ENCODE data around the gene SYPL1.

SYPL1 gene

DNA sequence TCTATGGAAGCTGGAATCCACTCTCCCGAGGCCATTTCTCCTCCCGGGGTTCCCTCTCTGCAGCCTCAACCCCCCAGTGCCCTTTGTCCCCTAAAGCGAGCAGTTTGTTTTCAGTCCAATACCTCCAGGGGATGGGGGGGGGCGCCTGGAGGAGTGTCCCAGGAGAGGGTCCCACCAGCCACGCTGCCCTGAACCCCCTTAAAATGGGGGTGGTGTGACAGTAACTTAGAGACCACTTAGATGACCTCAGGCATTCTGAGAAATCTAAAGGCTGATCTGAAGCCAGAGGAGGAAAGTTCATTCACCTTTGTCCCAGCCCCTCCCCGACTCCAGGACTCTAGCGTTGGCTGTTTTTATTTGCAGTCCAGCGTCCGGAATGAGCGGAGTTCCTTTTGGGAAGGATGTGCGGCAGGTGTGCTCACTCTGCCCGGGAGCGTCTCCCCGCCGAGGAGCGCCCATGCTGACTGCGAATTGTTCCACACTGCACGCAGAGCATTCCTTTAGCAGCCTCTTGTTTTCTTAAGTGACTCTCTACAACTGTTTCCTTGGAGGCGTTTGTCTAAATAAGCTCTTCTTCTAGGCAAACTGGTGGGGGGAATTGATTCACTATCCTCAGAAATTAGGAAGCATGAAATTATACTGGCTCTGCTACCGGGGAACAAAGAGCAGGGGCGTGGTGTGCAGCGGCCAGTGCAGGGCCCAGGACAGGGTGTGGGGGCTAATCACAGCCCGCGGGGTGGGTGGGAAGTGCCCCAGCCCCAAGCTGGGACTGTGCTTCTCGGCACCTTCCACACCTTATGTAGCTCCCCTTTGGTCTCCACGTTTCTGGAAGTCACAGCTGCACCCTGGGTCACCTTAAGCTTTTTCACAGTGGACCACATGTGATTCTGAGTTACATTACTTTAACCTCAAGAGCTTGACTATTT lies 46.3 kb downstream of the SYPL1 start:
- DNase-seq (ENCODE audit: low read depth): no peak

DNA sequence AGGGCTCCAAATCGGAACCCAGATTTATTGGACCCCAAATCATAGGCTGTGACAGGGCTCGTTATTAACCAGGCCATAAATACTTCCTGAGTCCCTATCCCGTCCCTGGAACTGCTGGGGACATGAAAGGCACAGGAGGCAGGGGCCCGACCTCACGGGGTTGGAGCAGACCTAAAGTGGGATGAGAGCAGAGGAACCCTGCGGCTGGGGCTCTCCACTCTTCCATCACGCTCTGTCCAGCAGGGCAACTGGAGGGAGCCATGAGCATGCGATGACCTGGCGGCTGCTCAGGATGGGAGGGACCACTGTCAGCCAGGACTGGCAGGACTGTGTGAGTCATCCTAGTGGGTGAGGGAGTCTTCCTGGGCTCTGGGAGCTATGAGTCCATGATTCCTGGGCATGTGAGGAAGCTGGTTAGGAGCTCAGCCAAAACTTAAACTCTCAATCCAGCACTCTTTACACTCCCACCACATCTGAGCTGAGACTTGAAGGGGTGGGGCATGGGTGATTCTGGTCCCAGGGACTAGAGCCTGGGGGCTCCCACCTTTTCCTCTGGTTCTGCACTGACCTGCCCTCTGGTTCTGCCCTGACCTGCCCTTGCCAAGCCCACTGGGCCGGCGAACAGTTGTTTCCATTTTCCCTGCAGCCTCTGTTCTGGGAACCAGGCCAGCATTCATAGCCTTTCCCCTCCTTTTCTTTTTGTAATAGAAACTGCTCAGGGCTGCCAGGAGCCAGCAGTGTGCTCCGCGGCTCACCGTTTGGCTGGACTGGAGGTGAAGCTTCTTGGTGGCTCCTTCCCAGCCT lies 47.1 kb downstream of the SYPL1 start:
- DNase-seq (ENCODE audit: low read depth): no peak

DNA sequence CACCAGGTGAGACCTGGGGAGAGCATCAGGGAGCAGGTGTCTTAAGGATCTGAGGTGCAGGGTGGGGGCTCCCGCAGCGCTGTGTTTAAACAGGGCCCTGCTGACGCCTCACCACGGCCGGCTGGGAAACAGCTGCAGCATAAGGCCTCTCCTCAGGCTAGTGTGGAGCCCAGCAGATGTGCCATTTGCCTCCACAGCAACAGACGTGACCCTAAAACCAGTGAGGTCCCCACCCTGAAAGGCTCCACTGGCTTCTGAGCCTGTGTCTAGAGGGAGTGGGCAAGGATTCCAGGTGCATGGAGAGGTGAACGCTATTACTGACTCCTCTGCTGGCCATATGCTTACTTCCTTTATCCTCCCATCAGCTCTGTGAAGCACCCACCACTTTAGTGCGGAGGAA lies 47.8 kb downstream of the SYPL1 start:
- no peak for DNase-seq (ENCODE audit: low read depth)

- DNase-seq (ENCODE audit: low read depth): no peak
Measured at GRCh38 chr7:106063692-106064091, 48.4 kb downstream of the SYPL1 start.

GRCh38 chr7:106063024-106063423 lies 49.1 kb downstream of the SYPL1 start:
- no peak for DNase-seq (ENCODE audit: low read depth)

GRCh38 chr7:106062521-106062931 lies 49.6 kb downstream of the SYPL1 start:
- DNase-seq (ENCODE audit: low read depth): no peak

- no peak for DNase-seq (ENCODE audit: low read depth)
Measured at GRCh38 chr7:106062006-106062405, 50.1 kb downstream of the SYPL1 start.

- DNase-seq (ENCODE audit: low read depth): no peak
Measured at GRCh38 chr7:106061301-106061979, 50.7 kb downstream of the SYPL1 start.

- no peak for DNase-seq (ENCODE audit: low read depth)
Measured at GRCh38 chr7:106060394-106060920, 51.7 kb downstream of the SYPL1 start.

DNA sequence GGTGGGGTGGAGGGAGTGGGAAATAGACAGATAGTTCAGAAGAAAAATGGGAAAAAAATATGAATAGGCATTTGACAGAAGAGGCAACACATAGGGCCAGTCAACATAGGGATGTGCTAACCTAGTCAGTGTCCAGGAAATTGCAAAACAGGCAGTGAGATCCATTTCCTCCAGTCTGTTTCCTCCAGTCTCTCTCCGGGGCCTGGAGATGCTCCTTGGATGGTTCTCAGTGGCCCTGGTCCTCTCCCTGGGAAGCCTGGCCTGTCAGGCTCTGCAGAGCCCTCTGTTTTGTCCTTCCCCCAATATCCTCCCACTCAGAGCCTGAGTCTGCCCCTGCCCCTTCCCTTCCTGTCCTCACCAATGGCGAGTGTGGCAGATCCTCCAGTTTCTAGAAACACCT lies 52.6 kb downstream of the SYPL1 start:
- no peak for DNase-seq (ENCODE audit: low read depth)

GRCh38 chr7:106058928-106059324 lies 53.2 kb downstream of the SYPL1 start:
- no peak for DNase-seq (ENCODE audit: low read depth)

DNA sequence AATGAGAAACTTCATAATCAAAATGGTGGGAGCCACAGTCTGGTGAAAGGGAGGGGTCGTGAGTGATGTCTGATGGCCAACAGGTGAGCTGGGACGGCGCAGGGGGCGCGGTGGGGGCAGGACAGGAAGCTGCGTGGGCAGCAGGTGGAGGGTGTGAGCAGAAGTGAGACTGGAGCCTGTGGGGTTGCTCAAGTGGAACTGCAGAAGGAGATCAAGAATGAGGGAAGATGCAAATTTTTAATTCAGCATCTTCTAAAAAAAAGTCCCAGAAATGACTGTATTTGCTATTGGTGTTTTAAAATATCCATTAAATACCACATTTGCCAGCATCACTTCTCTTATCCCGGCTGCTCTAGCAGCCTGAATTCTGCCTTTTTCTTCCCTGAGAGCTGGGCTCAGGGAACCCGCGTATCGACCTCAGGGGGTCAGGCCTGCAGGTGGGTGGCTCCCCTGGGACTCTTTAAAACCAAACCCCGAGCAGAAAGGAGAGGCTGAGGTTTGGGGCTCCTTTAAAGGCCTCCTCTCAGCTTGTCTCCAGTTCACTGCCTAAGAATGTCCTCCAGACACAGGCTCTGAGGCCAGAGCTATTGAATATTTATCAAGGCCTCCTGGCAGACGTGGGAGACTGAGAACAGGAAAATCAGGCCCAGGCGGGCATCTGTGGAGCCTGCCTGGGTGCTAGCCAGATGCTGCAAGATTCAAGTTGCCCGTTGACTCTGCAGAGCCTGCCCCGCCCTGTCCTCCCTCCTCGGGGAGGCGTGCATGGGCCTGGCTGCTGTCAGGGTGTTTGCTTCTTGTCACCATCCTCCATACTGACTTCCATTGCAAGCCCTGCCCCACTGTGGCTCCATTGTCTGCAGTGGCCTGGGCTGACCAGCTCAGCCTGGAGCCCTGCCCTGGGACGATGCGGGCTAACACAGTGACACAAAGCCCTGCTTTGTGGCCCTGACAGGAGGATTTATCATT lies 53.9 kb downstream of the SYPL1 start:
- DNase-seq (ENCODE audit: low read depth): no peak

GRCh38 chr7:106057204-106057961 lies 54.7 kb downstream of the SYPL1 start:
- DNase-seq (ENCODE audit: low read depth): no peak

DNA sequence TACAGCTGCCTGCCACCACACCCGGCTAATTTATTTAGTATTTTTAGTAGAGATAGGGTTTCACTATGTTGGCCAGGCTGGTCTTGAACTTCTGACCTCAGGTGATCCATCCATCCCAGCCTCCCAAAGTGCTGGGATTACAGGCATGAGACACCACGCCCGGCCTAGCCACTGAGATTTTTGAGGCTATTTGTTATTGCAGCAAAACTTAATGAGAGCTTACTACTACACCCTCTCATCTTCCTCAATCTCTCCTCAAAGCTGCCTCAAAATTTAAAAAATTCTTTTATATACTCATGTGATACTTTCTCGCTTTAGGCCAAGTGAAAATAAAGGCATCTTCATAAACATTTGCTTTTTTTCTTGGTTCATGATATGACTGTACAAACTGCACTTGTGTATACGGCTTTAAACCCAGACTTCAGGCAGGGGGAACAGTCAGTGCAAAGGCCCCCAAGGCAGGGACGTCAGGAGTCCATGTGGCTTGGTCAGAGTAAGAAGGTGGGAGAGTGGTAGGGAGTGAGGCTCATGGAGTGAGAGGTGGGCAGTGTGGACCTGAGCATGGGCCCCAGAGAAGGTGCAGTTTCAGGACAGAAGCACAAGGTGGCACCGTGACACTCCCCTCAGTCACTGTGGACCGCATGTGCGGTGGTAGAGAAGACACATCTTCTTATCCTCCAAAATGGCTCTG lies 55.5 kb downstream of the SYPL1 start:
- no peak for DNase-seq (ENCODE audit: low read depth)

GRCh38 chr7:106054971-106055532 lies 57.1 kb downstream of the SYPL1 start:
- DNase-seq (ENCODE audit: low read depth): no peak

DNA sequence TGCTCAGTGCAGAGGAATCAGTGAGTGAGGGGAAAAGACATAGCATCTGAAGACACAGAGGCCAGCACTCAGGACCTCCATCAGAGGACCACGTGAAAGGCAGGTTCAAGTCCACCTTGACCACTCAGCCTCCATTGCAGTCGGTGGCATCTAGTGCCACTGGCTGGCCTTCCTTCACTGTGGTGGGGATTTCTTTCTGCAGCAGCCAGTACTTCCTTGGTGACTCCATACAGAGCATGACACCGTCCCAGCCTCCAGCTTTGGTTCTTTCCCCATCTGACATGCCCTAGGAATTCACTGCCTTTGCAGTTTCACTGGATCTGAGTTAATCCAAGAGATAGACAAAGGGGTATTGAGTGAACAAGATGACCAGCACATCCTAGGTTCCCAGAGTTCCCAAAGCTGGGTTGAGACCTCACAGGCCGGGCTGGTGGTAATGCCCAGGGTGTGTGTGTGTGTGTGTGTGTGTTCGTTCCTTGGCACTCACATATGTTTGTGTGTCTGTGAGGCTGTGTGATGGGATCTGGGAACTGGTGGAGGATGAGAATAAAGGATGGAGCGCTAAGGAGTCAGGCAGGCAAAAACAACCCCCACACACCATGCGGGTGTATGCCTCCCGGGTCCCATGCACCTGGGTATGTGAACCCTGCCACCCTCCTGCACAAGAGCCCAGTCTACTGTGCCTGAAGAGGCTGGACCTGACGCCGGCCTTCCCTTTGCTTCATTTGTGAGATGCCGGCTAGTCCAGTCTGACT lies 57.8 kb downstream of the SYPL1 start:
- no peak for DNase-seq (ENCODE audit: low read depth)

DNA sequence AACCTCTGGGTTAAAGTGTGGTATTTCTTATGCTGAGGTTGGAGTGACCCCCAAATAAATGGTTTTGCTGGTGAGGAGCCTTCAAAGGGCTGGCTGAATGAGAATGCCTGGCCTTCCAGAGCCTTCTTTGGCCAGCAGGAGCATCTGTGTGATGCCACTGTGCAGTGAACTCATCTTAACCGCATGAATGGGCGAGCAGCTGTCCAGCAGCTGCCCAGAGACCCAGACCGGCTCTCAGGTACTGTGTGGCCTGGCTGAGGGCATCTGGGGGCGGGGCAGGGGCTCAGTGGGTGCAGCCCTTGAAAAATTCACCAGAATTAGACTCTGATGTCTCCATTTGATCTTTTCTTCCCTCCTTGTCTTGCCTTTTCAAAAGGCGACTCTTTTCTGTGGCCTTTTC lies 59.0 kb downstream of the SYPL1 start:
- DNase-seq (ENCODE audit: low read depth): no peak

- DNase-seq (ENCODE audit: low read depth): no peak
Measured at GRCh38 chr7:106052681-106053080, 59.4 kb downstream of the SYPL1 start.

GRCh38 chr7:106050746-106051117 lies 61.4 kb downstream of the SYPL1 start:
- no peak for DNase-seq (ENCODE audit: low read depth)
